GM18873 (cell line): ENCODE results near the gene HTT.

Experiments used
- ATAC-seq: cut with Tn5 transposase; IDR thresholded peaks from one replicate; pipeline ENCODE4 v1.9.1; 2021; ENCODE audit warnings: mild to moderate bottlenecking, moderate library complexity, moderate number of reproducible peaks; ENCODE audit not compliant: unreplicated experiment, low FRiP score

The HTT gene

DNA sequence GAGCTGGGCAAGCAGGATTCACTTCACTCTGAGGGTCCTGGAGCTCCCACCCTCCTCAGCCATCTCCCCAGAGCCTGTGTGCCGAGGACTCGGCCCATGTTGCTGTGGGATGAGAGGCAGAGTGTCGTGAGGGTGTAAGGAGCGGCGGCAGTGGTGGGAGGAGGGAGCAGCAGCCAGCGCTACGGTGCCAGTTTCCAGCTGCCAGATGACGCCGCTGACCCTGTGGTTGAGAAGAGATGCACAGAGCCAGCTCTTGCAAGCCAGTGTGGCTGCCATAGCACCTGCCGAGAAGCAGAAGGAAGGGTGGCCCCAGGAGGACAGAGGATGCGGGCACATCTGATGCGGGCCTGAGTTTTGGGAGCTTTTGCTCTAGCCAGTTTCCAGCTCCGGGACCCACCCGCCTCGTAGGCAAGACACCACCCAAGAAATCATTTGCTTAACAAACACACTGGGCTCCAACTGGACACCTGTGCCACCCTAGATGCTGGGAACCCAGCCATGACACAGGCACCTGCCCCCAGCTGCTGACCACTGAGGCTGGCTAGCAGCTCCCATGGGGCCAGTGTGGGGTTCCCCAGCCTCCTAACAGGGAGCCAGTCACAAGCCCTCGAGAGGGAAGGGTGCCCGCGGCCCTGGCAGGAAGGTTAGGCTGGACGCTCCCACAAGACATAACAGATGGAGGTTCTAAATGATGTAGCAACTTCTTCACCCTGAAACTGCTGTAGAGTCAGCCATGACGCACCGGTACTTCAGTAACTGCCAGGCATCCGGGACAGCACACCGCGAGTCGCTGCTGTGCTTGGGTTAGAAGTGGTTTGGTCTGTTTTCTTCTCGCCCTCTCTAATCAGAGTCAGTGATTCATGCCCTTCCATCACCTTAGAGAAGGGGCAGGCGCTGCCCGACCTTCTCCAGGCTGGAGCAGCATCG lies 183.3 kb downstream of the HTT start:
- ATAC-seq, result no peak

DNA sequence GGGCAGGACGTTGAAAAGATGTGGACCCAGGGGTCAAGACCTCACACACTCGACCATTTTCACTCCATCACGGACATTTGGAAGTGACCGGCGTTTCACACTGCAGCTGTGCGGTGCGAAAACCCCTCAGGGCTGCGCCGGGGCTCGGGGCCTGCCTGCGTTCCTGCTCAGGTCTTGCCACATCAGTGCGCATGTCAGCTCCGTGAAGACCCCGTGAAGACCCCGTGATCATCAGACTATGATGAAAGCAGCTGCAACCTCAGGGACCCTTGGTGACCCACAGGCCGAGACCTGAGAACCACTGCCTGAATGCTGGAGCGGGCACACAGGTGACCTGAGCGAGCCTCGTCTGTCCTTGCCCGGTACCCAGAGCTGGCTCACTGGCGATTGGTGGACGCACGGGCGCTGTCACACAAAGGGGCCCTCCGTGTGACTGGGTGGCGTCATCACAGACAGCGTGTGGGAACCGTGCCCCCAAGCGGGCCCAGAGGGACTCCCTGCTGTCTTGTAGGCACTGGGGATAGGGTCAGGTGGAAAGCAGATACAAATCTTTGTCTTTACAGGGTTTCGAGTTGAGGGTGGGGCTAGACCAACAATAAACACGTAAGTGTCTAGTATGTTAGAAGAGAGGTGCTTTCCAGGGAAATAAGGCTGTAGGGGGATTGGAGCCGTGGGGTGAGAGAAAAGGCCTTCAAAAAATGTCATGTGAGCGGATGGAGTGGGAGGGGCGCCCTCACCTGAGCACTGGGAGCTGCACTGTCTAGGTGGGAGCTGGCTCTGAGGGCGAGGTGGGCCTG lies 187.1 kb downstream of the HTT start:
- ATAC-seq, result no peak

- ATAC-seq, result no peak
Observed at GRCh38 chr4:3262208-3263052, 187.9 kb downstream of the HTT start.

DNA sequence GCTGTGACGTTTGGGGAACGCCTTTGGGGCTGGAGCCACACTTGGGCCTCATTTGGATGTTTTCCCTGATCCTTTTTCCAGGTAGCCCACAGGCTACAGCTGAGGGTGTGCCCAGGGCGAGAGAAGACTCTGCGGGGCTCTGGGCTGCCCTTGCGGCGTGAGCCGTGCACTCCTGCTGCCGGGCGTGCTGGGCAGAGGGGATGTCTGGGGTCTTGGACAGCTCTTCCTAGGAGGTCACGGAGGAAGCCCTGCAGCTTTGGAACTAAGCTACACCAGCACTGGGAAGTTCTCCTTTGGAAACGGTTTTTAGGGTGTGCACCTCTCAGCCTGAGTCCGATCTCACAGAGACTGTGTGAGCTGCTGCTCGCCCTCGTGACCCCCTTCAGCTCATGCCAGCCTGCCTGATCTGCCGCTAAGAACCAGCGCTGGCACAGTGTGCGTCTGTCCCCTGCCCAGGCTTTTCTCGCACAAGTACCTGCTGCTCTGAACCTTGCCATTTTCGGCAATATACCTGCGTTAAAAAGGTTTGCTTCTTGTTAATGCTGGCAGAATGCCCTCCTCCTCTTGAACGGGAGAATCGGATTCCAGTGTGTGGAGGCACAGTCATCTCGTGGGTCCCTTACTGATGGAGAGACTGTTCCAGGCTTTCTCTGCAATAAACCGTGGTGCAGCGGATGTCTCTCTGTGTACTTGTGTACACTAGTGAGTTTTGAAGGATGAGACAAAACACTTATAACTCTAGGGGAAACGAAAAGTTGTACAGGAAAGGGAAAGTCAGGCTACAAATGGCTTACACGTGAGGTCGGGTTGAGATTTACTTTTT lies 188.8 kb downstream of the HTT start:
- ATAC-seq, result no peak

GRCh38 chr4:3263876-3264193 lies 189.4 kb downstream of the HTT start:
- no peak for ATAC-seq

- ATAC-seq, result no peak
Observed at GRCh38 chr4:3266076-3266475, 191.6 kb downstream of the HTT start.

DNA sequence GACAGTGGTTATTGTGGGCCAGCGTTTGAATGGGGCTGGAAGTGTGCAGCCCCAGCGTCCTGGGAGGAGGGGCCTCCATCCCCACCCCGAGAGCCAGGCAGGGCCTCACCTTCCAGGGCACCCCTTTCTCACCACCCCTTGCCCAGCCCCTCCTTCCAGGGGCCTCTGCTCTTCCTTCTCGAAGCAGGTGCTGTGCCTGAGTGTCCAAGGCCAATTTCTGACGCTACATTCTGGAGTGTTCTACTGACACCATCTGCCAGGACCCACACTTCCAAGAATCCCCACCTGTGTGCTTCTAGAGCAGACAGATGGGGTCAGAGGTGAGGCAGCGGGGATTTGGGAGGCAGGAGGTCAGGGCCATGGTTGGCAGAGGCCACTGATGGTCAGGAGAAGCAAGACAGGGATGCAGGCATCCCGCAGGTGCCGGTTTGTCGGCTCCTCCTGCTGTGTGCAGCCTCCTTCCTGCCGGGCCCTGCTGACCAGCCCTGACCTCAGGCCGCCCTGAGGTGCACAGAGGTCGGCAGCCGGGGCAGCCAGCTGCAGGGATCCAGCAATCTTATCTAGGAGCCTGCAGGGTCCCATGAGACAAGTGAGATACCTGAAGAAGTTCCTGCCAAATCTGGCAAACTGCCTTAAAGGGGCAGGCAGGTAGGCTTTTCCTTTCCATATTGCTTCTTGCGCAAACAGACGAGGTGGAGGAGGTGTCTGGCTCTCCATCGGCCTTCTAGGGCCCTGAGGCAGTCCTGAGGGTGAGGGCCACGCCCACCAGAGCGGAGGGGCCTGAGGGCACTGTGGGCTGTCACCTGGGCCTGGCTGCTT lies 193.3 kb downstream of the HTT start:
- no peak for ATAC-seq

GRCh38 chr4:3268395-3269104 lies 194.1 kb downstream of the HTT start:
- no peak for ATAC-seq

DNA sequence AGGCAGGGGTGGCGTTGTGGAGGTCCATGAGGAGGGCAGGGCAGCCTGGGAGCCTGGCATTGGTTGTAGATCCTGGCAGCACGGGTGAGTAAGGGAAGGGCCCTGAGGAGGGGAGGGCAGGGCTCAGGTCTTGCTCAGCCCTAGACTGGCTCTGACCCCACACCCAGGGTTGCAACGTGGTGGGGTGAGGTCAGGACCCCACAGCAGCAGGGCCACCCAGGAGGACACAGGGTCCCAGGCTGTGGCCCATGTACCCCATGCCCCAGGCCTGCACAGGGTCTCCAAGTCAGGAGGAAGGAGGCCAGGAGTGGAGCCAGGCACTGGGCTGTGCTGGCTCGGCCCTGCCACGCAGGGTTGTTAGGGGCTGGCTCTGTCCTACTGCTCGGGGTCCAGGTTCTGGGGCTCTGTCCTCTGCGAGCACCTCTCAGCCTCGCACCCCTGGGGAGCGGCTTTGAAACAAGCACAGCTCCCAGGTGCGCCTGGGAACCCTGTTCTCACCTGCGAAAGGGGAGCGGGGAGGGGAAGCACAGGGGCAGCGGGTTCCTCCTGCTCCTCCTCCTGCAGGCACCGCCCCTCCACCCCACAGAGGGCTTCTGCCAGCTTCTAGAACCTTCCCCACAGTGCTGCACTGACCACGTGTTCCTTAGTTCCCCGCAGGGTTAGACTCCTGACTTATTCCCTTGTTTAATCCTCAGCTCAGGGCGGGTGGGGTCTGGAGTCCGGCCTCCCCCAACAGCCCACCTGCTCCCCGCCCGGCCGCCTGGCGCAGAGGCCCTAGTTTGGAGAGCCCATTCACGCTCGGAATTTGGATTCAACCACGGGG lies 194.8 kb downstream of the HTT start:
- ATAC-seq, result no peak

DNA sequence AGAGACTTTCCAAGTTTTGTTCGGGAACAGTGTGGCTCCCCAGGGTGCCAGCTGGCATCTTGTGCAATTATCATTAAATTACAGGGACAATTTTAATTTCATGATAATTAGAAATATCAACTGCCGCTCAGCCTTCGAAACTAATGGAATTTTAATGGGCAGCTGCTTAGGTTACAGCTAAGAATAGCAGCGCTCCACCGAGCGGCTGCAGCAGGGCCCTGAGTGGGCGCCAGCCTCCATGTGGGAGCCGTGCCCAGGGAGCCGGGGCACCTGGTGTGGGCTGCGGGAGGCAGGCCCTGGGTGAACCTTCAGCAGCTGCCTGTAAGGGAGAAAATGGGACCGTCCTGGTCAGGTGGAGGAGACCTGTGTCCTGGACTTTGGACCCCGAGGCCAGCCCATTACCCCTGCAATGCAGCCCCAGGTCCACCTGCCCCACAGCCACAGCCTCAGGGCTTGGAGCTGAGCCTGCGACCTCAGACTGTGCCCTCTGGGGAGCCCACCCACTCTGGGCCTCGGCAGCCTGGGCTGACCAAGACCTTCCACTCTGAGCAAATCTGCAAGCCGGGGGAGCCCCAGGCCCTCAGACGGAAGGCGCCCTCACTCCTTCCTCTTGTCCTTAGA lies 195.6 kb downstream of the HTT start:
- no peak for ATAC-seq

- ATAC-seq, result no peak
Observed at GRCh38 chr4:3271131-3271530, 196.7 kb downstream of the HTT start.

GRCh38 chr4:3276986-3277385 lies 202.5 kb downstream of the HTT start:
- ATAC-seq, result no peak

GRCh38 chr4:3280466-3280865 lies 206.0 kb downstream of the HTT start:
- ATAC-seq, result no peak

DNA sequence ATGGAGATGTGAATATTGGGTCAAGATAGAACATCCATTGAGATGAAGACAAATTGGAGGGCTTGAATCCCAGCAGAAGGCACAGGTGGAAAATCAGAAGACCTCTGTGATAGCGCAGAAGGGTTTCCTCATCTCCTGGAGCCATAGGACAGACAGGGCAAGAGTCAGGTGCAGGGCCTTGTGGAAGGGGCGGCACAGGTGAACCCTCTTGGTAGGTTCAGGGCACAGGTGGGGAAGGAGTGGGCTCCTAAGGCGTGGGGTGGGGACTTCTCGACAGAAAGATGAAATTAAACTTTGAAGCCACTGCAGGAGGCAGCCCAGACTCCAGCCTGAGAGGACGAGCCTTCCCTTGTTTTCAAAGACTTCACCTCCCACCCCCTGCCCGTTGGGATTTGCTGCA lies 209.0 kb downstream of the HTT start:
- ATAC-seq, result no peak

DNA sequence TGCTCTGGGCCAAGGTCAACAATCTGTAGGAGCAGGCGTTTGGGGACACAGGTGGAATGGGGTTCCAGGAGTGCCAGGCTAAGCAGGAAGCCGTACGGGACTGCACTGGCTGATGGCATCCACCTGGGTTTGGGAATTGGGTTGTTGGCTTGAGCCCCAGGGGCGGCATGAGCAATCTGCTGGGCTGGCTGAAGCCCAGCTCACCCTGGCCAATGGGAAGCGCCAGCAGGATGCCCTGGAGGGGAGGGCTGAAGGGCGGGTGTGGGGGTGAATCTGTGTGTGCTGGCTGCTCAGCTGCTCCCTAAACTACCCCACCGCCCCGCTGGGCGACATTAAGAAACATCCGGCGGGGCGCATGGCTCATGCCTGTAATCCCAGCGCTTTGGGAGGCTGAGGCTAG lies 209.4 kb downstream of the HTT start:
- ATAC-seq, result no peak

DNA sequence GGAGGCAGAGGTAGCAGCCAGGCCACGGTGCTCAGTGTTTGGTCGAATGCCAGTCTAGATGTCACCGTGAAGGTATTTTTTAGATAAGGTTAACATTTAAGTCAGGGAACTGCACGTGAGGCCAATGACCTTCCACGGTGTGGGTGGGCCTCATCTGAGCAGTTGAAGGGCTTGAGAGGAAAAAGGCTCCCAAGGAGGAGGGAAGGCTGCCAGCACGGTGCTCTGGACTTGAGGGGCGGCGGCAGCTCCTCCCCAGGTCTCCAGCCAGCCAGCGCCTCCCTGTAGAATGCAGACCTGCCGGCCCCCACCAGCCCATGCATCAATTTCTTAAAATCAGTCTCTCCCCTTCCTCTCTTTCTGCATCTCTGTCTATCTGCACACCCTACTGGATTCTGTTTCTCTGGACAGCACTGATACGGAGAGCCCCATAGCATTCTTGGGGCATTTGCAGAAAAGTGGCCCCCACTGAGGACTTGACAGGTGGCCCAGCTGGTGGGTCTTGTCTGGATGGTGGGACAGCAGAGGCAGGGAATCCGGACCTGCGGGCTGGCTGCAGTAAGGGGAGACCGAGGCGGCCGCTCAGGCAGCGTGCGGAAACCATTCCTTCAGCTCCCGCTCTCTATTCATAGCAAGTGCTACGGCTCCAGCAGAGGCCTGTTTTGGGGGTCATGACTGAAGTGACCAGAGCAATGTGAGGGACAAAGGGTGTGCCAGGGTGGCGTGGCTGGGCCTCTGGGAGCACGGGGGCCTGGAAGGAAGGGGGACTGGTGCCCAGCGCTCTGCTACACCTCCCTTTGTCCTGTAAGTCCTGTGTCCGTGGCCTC lies 210.5 kb downstream of the HTT start:
- no peak for ATAC-seq
